Fibroblast of skin of scalp (primary cell): ENCODE results near the gene DELE1.

Experiments
- DNase-seq: peaks from one replicate; pipeline ENCODE4 v3.0.0-alpha.2; 2013

DELE1 gene

DNA sequence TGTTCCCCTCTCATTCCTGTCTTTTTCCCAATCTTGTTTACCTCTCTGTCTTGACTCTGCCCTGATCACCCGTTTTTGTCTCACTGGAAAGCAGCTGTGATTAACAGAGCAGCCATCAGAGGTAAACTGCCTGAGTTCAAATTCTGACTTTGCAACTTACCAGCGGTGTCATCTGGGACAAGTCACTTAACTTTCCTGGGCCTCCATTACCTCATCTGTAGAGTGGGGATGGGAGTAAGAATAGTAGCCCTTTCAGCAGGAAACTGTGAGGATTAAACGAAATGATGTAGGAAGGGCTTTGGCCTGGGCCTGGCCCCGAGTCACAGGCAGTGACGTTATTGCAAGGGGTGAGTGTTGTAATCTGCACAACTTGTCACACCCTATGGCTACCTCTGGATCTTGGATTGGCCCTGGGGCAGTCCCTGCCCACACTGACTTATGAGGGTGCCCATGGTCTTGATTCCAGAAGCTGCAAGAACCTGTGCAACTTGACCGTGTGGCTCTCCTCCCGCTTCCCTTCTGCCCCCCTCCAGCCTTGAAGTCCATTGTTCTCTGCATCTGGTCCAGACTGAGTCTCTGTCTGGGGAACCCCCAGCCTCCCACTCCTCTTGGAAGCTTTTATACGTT, 35.0 kb downstream of the DELE1 start:
- no peak for DNase-seq

DNA sequence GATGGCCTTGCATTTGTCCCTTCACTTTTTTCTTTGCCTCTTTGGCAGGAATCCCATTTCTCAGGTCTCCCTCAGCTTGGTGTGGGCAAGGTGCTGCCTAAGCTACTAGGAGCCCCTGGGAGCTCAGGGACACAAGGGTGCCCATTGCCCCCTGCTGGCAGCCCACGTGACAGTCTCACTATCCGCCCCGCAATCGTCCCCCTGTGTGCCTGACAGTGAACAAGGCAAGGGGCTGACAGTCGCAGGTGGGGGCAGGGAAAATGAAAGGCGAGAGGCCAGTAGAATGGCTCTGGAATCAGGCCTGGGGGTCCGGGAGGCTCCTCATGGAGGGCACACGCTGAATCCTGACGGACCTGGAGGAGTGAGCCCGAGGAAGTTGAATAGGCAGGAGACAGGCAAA, 36.3 kb downstream of the DELE1 start:
- DNase-seq: no peak

DNA sequence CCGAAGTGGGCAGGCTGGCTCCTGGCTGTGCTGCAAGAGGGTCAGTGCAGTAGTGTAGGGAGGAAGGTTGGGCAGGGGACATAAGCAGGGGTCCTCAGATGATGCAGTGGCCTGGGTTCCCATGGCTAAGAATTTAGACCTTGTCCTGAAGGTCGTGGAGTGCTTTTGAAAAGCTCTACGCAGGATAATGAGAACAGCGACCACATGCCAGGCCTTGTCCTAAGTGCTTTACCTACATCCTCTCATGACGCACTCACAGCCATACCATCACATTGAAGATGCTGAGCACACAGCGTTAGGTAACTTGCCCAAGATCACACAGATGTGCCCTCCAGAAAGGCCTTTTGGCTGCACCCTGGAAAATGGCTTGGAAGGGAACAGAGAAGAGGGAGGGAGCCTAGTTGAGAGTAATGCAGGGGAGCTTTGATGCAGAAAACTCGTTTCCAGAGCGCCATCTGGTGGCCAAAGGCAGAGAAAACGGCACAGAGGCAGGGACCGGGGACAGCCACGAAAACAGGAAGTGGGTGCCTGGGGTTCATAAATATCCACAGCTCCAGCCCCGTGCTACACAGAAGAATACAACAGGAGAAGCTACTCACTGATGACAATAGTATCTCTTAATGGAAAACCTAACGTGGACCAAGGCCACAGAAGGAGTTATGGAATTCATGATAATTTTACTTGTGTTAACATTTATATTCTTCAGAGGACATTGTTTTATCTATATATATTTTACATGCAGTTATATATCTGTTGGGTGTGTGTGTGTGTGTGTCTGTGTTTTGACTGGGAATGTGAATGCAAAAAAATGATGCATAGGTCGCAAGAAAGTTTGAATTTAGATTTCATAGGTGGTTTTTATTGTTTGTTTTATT, 37.0 kb downstream of the DELE1 start:
- peak; percentile 87 for DNase-seq

DNA sequence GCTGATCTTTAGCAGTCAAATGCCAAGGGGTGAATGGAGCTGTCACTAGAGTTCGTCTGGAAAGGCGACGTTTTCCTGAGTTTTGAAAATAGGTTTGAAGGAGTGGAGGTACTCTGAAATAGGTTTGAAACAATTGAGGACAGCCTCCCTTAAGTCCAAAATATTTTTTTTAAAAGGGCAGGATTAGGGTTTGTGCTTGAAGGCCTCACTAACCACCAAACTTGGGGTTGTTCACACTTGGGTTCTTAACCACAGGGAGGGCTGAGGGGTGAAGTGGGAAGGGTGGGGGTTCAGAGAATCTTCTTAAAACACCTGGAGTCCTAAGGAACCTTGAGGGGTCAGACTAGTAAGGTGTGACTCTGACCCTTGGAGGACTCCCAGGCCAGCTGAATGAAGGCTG, 37.8 kb downstream of the DELE1 start:
- DNase-seq: no peak

DNA sequence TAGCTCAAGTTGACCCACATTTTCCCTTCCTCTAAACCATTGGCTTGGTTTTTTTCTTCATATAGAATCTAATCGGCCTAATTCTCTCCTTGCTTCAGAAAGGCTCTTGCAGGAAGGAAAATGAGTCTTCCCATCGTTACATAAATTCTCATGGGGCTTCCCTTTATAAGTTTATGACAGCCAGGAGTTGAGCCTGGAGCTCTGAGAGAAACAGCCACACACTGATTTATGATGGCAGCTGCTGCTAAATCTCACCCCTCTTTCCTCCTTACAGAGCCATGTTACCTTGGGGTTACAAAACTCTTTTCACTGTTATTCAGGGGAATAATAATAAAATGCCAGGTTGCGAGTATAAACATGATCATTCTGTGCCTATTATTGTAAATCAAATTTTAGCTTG, 40.0 kb downstream of the DELE1 start:
- no peak for DNase-seq

DNA sequence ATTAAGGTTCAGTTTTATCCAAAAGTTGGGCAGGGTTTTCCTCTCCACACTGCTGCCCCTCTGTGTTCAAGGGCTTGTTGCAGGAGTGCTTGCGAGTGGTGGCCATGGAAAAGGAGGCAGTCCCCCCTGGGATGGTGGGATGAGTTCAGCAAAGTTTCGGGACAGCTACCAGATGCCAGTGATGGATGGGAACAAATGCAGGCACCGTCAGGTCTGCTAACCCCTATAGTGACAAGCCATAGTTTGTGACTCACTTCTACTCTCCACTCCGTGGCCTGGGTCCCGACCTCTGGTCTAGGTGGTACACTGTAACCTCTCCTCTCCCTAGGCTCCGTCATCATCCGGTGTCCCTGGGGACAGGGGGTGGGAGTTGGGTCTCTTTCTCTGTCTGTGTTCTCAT, 41.4 kb downstream of the DELE1 start:
- DNase-seq: no peak

DNA sequence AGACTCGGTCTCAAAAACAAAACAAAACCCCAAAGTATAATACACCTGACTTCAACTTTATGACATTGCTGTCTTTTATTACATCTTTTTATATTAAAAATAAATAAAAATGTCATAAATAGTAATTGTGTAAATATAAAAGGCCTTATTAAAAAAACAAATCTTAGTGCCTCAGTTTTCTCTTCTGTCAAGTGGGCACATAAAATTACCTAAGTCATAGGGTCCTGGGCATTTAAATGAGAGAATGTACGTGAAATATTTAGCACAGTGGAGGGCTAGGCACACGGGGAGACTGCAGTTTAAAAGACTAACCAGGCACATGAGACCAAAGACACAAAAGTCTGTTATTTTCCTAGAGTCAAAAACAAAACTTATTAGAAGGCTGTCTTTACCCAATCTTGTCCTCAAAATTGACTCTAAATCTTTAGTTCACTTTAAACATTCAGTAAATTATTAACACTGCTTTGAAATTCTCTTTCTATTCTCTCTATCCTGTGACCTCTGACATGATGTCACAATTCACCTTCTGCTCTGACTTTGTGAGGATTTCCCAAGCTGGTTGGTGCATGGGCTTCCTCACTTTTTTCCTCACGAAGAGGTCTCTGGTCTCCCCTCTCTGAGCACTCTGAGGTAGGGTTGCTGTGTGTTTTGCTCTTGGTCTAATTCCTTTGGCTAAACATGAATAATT, 42.7 kb downstream of the DELE1 start:
- DNase-seq: no peak

DNA sequence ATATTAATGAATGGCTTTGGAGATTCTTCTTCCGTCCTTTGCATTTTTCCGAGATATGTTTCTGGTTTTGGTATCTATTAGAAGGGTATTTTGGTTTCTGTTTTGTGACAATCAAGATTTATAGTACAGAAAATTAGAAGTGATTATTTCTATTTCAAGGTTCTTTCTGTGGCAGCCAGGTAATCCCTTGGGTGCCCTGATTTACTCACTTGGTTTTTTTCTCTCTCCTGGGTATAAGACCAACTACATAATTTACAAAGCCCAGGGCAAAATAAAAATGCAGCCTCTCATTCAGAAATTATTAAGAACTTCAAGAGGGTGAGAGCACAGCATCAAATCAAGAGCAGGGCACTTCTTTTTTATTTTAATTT, 43.3 kb downstream of the DELE1 start:
- DNase-seq: no peak

DNA sequence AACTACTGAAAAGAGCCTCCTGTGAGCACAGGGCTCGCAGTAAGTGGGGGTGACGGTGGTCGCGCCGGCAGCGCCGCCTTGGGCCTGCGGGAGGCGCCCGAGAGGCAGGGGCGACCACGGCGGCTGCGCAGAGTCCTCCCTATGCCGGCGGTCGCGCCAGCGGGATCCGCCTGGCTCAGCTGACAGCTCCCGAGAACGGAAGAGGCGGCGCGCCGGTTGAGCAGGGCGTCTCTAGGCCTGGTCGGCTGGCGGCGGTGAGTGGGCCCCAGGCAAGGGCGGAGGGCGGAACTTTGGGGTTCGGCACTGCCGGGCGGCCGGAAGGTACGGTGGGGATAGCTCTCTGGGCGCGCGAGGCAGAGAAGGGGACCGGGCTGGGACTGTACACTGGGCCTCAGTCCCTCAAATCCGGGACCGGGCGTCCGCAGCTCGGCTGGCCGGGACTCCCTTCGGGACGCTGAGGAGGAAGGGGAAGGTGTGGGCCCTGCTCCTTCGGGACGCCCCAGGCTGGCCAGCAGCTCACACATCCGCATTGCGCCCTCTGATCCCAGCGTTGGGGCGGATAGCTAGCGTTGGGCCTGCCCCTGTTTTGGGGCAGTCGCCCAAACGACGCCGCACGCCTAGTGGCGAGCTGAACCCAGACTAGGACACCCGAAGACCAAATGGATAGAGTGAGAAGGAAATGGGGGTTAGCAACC, 45.4 kb downstream of the DELE1 start, which contains the start of gene RNF14:
RNF14 (plus strand) TSS at position 192 of the 695 bp plus-strand sequence. CDS start 4,484 bp downstream, outside the sequence.
- peak; percentile 94 for DNase-seq

DNA sequence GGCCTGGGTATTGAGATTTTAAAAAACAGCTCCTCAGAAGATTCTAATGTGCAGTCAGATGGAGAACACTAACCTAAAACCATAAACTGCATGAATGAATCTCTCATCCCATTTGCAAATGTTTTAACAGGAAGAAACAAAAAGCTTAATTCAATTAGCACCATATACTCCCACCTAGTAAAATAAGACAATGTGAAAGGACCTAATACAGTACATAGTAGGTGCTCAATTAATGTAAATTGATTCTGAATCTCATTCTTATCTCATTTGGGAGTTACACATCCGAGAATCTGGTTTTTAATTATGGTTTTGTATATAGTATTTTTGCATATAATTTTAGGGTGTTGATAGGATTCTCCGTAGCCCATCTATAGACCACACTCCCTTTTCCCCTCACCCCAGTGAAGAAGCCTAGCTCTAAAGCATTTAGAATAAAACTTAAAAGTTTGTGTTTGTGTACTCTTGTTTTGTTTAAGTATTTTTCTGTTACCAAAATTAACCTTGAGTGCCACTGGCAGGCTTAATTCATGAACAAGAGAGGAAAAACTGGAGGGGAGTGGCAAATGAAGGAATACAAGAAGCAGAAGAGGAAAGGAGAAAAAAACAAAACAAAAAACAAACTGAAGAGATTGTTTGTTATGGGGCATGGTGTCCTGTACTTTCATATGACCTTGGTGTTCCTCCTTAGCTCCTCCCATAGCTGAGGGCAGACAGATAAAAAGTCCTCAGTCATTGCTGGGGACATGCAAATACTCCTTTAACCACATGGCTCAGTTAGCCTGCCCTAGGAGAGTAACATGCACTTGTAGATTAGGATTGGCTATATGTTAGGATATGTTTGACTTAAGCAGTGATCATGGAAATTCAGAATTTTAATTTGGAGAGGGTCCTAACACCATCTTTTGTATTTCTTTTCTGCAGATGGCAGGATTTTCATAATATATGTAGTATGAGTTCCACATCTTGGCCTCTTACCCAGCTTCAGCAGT, 46.4 kb downstream of the DELE1 start:
- DNase-seq: peak; percentile 7

DNA sequence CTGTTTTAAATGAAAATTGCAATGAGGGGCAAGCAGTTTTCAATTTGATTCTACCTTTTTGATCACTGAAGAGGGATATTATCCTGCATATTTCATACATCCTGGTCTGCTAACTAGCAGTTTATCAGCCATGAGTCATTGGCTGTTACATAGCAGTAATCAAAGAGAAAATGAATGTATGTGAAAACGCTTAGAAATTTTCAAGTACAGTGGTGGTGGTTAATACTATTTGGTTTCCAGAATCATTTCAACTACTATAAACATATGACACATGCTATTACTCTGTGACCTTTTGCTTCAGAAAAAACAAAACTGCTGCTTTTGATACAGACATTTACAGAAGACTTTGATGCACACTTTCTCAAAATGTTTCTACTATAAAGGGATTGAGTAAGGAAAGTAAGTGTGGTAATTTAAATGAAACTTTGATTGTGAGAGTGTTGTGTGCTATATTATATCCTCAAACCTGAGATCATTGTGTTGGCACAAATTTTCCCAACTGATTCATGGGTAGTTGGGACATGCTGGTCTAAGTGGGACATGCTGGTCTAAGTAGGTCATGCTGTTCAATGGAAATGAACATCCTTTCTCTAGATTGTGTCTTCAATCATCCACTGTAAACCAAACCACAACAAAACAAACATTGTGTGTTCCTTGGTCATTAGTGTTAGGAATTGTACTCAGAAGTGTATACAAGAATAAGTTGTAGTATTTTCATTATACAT, 50.4 kb downstream of the DELE1 start:
- DNase-seq: peak; percentile 17

DNA sequence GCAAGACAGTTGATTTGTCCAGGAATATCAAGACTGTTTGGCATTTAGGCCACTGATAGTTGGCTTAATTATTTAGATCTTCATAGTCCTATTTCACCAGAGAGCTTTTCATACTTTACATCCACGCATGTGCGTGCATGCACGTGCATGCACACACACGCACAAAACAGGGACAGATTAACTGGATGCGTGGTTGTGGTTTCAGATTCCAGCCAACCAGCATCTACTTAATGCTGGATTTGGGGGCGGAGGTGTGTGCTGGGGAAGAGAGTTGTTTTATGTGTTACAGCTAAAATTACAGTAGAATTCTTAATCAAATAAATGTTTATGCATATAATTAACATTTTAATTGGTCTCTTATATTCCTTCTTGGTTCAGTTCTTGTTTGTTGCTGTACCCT, 52.5 kb downstream of the DELE1 start:
- no peak for DNase-seq

DNA sequence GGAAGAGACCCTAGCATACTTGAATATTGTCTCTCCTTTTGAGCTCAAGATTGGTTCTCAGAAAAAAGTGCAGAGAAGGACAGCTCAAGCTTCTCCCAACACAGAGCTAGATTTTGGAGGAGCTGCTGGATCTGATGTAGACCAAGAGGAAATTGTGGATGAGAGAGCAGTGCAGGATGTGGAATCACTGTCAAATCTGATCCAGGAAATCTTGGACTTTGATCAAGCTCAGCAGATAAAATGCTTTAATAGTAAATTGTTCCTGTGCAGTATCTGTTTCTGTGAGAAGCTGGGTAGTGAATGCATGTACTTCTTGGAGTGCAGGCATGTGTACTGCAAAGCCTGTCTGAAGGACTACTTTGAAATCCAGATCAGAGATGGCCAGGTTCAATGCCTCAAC, 54.7 kb downstream of the DELE1 start:
- DNase-seq: no peak

DNA sequence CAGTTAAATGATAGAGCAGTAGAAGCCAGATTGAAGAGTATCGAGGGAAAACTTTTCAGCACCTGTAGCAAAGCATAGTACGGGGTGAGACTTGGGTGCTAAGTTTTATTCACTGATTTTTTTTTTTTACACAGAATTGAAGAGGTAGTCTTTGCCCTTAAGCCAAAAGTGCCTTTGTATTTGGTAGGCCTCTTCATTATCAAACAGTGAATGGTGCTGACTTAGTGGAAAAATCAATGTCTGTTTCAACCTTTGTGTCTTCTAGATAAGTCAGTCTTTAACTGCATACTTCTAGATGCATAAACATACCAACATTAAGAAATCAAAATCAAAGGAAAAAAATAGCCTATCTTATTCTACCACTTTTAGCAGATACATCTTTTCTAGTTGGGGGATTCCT, 59.0 kb downstream of the DELE1 start:
- DNase-seq: no peak

DNA sequence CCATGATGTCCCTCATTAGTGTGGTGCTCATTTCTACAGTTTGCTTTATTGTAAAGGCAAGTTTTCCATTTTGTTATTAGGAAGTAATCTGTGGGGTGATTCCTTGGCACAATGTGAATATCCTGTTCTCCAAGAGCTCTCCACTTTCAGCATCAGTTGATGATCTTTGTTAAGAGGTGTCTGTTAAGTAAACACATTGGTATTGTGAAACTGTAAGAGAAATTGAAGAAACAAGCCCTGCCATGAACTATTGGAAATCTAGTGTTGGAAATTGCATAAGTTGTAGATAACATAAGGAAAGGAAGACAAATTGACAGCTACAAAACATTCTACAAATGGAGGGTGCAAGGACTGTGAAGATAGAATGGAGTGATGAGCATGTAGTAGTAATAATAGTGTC, 62.4 kb downstream of the DELE1 start:
- no peak for DNase-seq

DNA sequence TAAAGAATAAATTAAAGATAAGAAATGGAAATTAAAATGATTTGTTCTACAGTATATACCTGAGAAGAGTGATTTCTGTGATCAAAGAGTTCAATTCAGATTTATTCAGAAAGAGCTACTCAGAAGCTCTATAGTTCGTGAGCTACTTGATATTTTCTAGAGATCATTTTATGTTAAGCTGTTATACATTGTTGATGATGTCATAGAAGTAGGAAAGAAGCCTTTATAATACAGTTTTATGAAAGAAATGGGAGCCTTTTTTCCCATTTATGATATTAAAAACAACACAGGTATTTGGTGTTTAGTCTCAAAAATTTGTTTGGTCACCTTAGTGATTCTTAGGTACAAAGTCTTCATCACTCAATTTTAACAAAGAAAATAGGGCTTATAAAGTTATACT, 66.0 kb downstream of the DELE1 start:
- DNase-seq: no peak
